MM.1S (cell line): ENCODE results near the gene VDAC1.

Experiments
- DNase-seq: peaks from one replicate; pipeline ENCODE4 v3.0.0-alpha.2; 2015
- H2AFZ ChIP-seq: fragments of 300-600 bp; sonication (generic); 2 replicates; pipeline ENCODE4 v1.6.0; 2016; ENCODE audit warnings: antibody characterized with exemption, low read length
- H3F3A ChIP-seq: fragments of 300-600 bp; sonication (generic); 2 replicates; pipeline ENCODE4 v1.6.1; 2016; ENCODE audit warnings: mild to moderate bottlenecking, antibody characterized with exemption, low read length, moderate library complexity, mixed read lengths; ENCODE audit not compliant: insufficient read depth
- H3K27ac ChIP-seq: fragments of 300-600 bp; sonication (generic); 2 replicates; pipeline ENCODE4 v1.5.1; 2016; ENCODE audit warnings: mild to moderate bottlenecking, low read length
- H3K27me3 ChIP-seq: fragments of 300-600 bp; sonication (generic); replicated peaks from 2 replicates; pipeline ENCODE4 v1.6.0; 2016; ENCODE audit warnings: low read length; ENCODE audit not compliant: insufficient read depth
- H3K36me3 ChIP-seq: fragments of 300-600 bp; sonication (generic); replicated peaks from 2 replicates; pipeline ENCODE4 v1.6.1; 2016; ENCODE audit warnings: mild to moderate bottlenecking, low read length, mixed read lengths; ENCODE audit not compliant: insufficient read depth
- H3K4me1 ChIP-seq: fragments of 300-600 bp; sonication (generic); 2 replicates; pipeline ENCODE4 v1.6.1; 2016; ENCODE audit warnings: low read length, mixed read lengths
- H3K4me2 ChIP-seq: fragments of 300-600 bp; sonication (generic); 2 replicates; pipeline ENCODE4 v1.6.0; 2016; ENCODE audit warnings: low read depth, low read length
- H3K4me3 ChIP-seq: fragments of 300-600 bp; sonication (generic); 2 replicates; pipeline ENCODE4 v1.5.1; 2016; ENCODE audit warnings: low read length, mixed read lengths
- H3K79me2 ChIP-seq: fragments of 300-600 bp; sonication (generic); 2 replicates; pipeline ENCODE4 v1.6.1; 2016; ENCODE audit warnings: mixed run types, low read length, mixed read lengths
- H3K9ac ChIP-seq: fragments of 300-600 bp; sonication (generic); 2 replicates; pipeline ENCODE4 v1.6.1; 2016; ENCODE audit warnings: low read length, mixed read lengths
- H3K9me2 ChIP-seq: fragments of 300-600 bp; sonication (generic); replicated peaks from 2 replicates; pipeline ENCODE4 v1.6.1; 2016; ENCODE audit warnings: mild to moderate bottlenecking, low read length, mixed read lengths; ENCODE audit not compliant: insufficient read depth
- H3K9me3 ChIP-seq: fragments of 300-600 bp; sonication (generic); replicated peaks from 2 replicates; pipeline ENCODE4 v1.6.1; 2016; ENCODE audit warnings: mild to moderate bottlenecking, low read length, mixed read lengths; ENCODE audit not compliant: insufficient read depth
- H4K20me1 ChIP-seq: fragments of 300-600 bp; sonication (generic); 2 replicates; pipeline ENCODE4 v1.6.1; 2016; ENCODE audit warnings: mild to moderate bottlenecking, low read length, moderate library complexity, mixed read lengths; ENCODE audit not compliant: insufficient read depth
- EZH2 ChIP-seq: fragments of 300-600 bp; sonication (generic); optimal IDR thresholded peaks from 2 replicates; pipeline ENCODE3; 2017; ENCODE audit warnings: low read depth, mild to moderate bottlenecking, antibody characterized with exemption, low read length, mixed read lengths
- EZH2phosphoT487 ChIP-seq: fragments of 300-600 bp; sonication (generic); IDR thresholded peaks from 2 replicates; pipeline ENCODE4 v1.6.1; 2018; ENCODE audit warnings: antibody characterized with exemption, low read length
- TF ChIP-seq, protein P1 (sequence below): fragments of 300-600 bp; sonication (generic); IDR thresholded peaks from 2 replicates; pipeline ENCODE4 v1.5.1; 2016; ENCODE audit warnings: antibody characterized with exemption, low read length, mixed read lengths

The VDAC1 gene, protein sequence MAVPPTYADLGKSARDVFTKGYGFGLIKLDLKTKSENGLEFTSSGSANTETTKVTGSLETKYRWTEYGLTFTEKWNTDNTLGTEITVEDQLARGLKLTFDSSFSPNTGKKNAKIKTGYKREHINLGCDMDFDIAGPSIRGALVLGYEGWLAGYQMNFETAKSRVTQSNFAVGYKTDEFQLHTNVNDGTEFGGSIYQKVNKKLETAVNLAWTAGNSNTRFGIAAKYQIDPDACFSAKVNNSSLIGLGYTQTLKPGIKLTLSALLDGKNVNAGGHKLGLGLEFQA

DNA sequence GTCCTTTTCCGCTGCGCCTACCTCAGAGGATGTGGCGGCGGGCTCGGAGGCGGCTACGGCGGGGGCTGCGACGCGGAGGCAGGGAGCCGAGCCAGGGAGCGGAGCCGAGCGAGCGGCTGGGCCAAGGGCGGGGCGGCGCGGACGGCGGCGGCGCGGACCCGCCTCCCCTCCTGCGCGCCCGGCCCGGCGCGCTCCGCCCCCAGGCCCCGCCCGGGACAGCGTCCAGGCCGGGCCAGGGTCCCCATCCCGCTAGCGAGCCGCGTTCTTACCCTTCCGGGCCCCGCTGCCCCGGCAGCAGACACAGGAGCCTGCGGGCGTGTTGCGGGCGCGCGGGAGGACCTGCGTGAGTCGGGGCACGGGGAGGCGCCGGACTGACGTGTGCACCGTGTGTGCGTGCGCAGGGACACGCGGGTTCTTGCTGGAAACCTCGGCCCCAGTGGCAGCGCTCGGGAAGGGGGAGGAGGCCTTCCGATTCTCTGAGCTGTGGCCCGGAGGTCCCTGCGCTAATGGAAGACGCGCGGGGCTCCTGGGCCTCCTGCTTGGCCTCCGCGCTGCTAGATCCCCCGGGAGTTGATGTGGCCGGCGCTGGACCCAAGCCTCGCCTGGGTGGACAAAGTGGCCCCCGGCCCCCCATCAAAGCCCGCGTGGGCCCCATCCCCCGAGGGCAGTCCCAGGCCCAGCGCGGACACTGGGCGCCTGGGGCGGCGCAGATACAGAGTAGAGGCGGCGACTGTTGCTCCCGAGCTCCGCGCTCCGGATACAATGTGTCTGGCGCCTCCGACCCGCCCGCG, at the start of gene VDAC1:
Gene VDAC1, minus strand, starts transcription at position 350 of the 791 bp plus-strand sequence. CDS start 11,963 bp downstream, outside the sequence.
- Histone ChIP-seq H4K20me1 (peaks cover 33% of the 10 kb centered on the region), H3K9ac (peak within 1 kb of the TSS; percentile 90), H3K9me2 (no peaks in the 10 kb centered on the region), H3F3A (peaks cover 6% of the 10 kb centered on the region; the same call in 1 of the 2 replicates), H3K36me3 (0 out of 2 replicates have a peak, but pooled peaks cover 5% of the 10 kb centered on the region), H3K9me3 (no peaks in the 10 kb centered on the region), H3K4me3 (peak within 1 kb of the TSS; percentile 93), H3K4me2 (peak within 1 kb of the TSS; percentile 93), H3K4me1 (peaks cover 13% of the 10 kb centered on the region), H3K27me3 (no peaks in the 10 kb centered on the region), H3K79me2 (peaks cover 58% of the 10 kb centered on the region), H3K27ac (peak within 1 kb of the TSS; percentile 83), H2AFZ (peak within 1 kb of the TSS; percentile 47)
- peak; percentile 74 for DNase-seq
- TF ChIP-seq EZH2: no peak
- TF ChIP-seq, protein P1, sequence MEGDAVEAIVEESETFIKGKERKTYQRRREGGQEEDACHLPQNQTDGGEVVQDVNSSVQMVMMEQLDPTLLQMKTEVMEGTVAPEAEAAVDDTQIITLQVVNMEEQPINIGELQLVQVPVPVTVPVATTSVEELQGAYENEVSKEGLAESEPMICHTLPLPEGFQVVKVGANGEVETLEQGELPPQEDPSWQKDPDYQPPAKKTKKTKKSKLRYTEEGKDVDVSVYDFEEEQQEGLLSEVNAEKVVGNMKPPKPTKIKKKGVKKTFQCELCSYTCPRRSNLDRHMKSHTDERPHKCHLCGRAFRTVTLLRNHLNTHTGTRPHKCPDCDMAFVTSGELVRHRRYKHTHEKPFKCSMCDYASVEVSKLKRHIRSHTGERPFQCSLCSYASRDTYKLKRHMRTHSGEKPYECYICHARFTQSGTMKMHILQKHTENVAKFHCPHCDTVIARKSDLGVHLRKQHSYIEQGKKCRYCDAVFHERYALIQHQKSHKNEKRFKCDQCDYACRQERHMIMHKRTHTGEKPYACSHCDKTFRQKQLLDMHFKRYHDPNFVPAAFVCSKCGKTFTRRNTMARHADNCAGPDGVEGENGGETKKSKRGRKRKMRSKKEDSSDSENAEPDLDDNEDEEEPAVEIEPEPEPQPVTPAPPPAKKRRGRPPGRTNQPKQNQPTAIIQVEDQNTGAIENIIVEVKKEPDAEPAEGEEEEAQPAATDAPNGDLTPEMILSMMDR: 0 out of 2 replicates have a peak, but pooled peaks have one; percentile 5

DNA sequence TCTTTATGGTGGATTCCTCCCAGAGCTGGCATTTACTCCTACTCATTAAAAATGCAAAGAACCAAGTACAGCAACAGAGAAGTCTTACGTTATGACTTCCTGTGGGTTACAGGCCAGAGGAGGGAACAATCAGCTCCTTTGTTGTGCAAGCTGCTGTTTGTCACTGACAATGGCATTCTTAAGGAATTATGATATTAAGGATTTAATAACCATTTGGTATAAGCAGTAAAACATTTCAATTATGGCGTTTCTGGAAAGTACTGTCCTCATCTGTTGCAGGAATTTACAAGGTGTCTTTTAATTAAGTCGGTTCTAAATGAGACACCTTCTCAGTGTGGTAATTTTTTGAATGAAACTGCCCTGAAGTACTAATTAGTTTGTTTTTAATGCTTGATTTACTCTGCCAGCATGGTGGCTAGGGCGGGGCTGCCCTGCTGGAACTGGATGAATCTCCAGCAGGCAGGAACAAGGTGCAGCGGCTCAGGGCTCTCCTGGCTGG, 49.1 kb upstream of the VDAC1 start:
- H3K79me2 ChIP-seq: no peaks in the 10 kb centered on the region
- H3K27me3 ChIP-seq: no peaks in the 10 kb centered on the region
- no peaks in the 10 kb centered on the region for H3K36me3 ChIP-seq
- no peaks in the 10 kb centered on the region for H3K9me3 ChIP-seq
- H3K27ac ChIP-seq: no peak overlapping the region
- no peaks in the 10 kb centered on the region for H3F3A ChIP-seq
- no peak overlapping the region for H3K9ac ChIP-seq
- no peak overlapping the region for H3K4me2 ChIP-seq
- no peaks in the 10 kb centered on the region for H3K4me1 ChIP-seq
- H4K20me1 ChIP-seq: no peaks in the 10 kb centered on the region
- DNase-seq: no peak
- no peak overlapping the region for H3K4me3 ChIP-seq
- H2AFZ ChIP-seq: no peak overlapping the region
- TF ChIP-seq EZH2 (no peak), EZH2phosphoT487 (no peak)
- TF ChIP-seq, protein P1: no peak
- no peaks in the 10 kb centered on the region for H3K9me2 ChIP-seq

DNA sequence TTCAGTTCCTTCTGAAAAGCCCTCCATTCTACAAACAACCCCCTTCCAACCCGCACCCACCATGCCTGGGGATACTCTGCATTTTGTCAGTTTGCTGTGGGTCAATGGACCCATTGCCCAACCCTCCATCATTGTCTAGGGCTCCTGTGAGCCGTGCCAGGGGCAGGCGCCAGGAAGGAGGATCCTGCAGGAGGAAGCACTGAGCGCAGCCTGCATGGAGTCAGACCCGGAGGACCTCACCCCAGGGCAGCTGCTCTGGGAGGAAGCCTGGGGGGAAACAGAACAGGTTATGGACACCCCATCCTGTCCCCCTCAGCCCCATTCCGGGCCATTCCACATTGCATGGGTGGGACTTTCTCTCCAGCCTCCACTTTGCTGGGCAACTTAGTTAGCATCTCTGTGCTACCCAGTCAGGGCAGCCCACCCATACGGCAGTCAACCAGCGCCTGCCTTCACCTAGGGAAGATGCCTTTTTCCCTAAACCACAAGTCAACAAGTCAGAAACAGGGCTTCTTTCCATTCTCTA, 48.6 kb upstream of the VDAC1 start:
- H3K36me3 ChIP-seq: no peaks in the 10 kb centered on the region
- H3K27ac ChIP-seq: no peak overlapping the region

More for the DNA sequence above, 48.6 kb upstream of the VDAC1 start:
- no peak overlapping the region for H3K4me3 ChIP-seq
- H3K9ac ChIP-seq: no peak overlapping the region
- no peak for DNase-seq
- no peaks in the 10 kb centered on the region for H3F3A ChIP-seq
- H3K4me2 ChIP-seq: no peak overlapping the region
- no peaks in the 10 kb centered on the region for H4K20me1 ChIP-seq
- H3K27me3 ChIP-seq: no peaks in the 10 kb centered on the region
- H3K79me2 ChIP-seq: no peaks in the 10 kb centered on the region
- TF ChIP-seq, protein P1: no peak
- TF ChIP-seq EZH2: no peak
- TF ChIP-seq EZH2phosphoT487: no peak
- no peak overlapping the region for H2AFZ ChIP-seq
- no peaks in the 10 kb centered on the region for H3K4me1 ChIP-seq
- no peaks in the 10 kb centered on the region for H3K9me2 ChIP-seq
- H3K9me3 ChIP-seq: no peaks in the 10 kb centered on the region
